ENCODE measurements around the gene GXYLT2. TPM values are rescaled to one million over a fixed set of nuclear protein-coding genes. Genes with fewer than 3 reads are reported as not detected.

The GXYLT2 gene
- polyA plus RNA-seq, 3 donors = 0.04 TPM; not detected in 2

DNA sequence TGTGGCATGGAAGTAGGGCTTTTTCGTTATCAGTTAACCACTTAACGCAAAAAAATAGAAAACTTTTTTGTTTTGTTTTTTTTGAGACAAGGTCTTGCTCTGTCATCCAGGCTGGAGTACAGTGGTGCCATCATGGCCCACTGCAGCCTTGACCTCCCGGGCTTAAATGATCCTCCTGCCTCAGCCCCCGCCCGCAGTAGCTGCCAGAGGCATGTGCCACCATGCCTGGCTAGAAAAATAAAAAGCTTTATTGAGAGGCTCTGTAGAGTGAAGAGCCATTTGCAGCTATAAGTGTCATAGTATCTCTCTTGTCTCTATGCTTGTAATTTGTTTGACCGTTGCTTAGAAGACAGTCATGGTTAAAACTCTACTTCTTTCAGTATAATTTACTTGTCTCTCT, 122.3 kb downstream of the GXYLT2 start:
- Histone ChIP-seq H3K9ac (ENCODE audit: insufficient read depth, low read length, poor library complexity, severe bottlenecking) (no peak overlapping the region), H3K4me1 (ENCODE audit: control insufficient read depth in 1 of 2, insufficient read depth in 2 of 2, low read length in 2 of 2) (no peaks in the 10 kb centered on the region), H3K27ac (ENCODE audit: low read depth in 1 of 2, low read length in 2 of 2) (no peak overlapping the region), H3K9me3 (replicated peaks in 1 of 2; ENCODE audit: control insufficient read depth in 1 of 2, insufficient read depth in 1 of 2, low read length in 2 of 2) (no peaks in the 10 kb centered on the region), H3K36me3 (replicated peaks in 1 of 2; ENCODE audit: control insufficient read depth in 1 of 2, insufficient read depth in 2 of 2, low read length in 2 of 2) (peaks cover 31 to 85% of the 10 kb centered on the region in 2 donors), H3K27me3 (ENCODE audit: control insufficient read depth in 2 of 2, insufficient read depth in 2 of 2, low read length in 2 of 2) (no peaks in the 10 kb centered on the region), H2AFZ (ENCODE audit: insufficient read depth, low read depth, low read length, poor library complexity, severe bottlenecking) (no peak overlapping the region), H3K4me2 (replicated peaks; ENCODE audit: extremely low read depth, low read length, poor library complexity, severe bottlenecking) (no peak overlapping the region), H3K79me2 (ENCODE audit: insufficient read depth, low read length) (peaks cover 100% of the 10 kb centered on the region), H4K20me1 (ENCODE audit: insufficient read depth, low read length) (peaks cover 100% of the 10 kb centered on the region), H3K4me3 (replicated peaks in 1 of 3; ENCODE audit: low read depth in 2 of 3, low read length in 3 of 3) (no peak overlapping the region)
- intact Hi-C loops (cut with micrococcal nuclease) = no loop called here
- TF ChIP-seq CTCF (IDR thresholded peaks at IDR 0.05) = no peak
- 100% methylated on average over 4 of the region's 6 CpGs for WGBS (ENCODE audit: insufficient coverage)
- peak overlapping the region in 2 of 7 donors; percentile 58 to 85 for H3K27ac Mint-ChIP-seq
- H3K36me3 Mint-ChIP-seq = peaks cover 53 to 81% of the 10 kb centered on the region in 2 donors
- H3K9me3 Mint-ChIP-seq = peaks cover 0 to 3% (median 0%) of the 10 kb centered on the region in 7 donors
- H3K4me3 Mint-ChIP-seq = no peak overlapping the region
- no peaks in the 10 kb centered on the region for H3K27me3 Mint-ChIP-seq (ENCODE audit: low read depth in 3 of 3)
- peaks cover 15% of the 10 kb centered on the region for H3K4me1 Mint-ChIP-seq
- DNase-seq = no peak

DNA sequence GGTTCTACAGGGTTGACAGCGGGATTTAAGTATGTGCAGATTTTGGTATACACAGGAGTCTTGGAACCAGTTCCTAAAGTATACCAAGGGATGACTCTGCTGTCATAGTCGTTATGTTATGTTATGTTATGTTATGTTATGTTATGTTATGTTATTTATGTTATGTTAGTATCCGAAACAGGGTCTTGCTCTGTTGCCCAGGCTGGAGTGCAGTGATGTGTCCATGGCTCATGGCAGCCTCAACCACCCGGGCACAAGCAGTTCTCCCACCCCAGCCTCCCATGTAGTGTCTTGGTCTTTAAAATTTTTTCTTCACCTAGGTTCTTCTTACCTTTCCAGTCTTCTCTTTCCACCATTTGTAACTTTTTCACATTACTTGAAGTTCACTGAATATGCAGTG, 130.5 kb downstream of the GXYLT2 start:
- Histone ChIP-seq H2AFZ (ENCODE audit: insufficient read depth, low read depth, low read length, poor library complexity, severe bottlenecking) (no peak overlapping the region), H3K4me3 (replicated peaks in 1 of 3; ENCODE audit: low read depth in 2 of 3, low read length in 3 of 3) (no peak overlapping the region), H3K9me3 (replicated peaks in 1 of 2; ENCODE audit: control insufficient read depth in 1 of 2, insufficient read depth in 1 of 2, low read length in 2 of 2) (no peaks in the 10 kb centered on the region), H3K27ac (ENCODE audit: low read depth in 1 of 2, low read length in 2 of 2) (no peak overlapping the region), H3K4me2 (replicated peaks; ENCODE audit: extremely low read depth, low read length, poor library complexity, severe bottlenecking) (no peak overlapping the region), H4K20me1 (ENCODE audit: insufficient read depth, low read length) (peaks cover 99% of the 10 kb centered on the region), H3K79me2 (ENCODE audit: insufficient read depth, low read length) (peaks cover 100% of the 10 kb centered on the region), H3K36me3 (replicated peaks in 1 of 2; ENCODE audit: control insufficient read depth in 1 of 2, insufficient read depth in 2 of 2, low read length in 2 of 2) (peaks cover 6 to 40% of the 10 kb centered on the region in 2 donors), H3K4me1 (ENCODE audit: control insufficient read depth in 1 of 2, insufficient read depth in 2 of 2, low read length in 2 of 2) (no peaks in the 10 kb centered on the region), H3K27me3 (ENCODE audit: control insufficient read depth in 2 of 2, insufficient read depth in 2 of 2, low read length in 2 of 2) (no peaks in the 10 kb centered on the region), H3K9ac (ENCODE audit: insufficient read depth, low read length, poor library complexity, severe bottlenecking) (no peak overlapping the region)
- WGBS (ENCODE audit: insufficient coverage) = 50% methylated on average over 1 of the region's 4 CpGs
- peak overlapping the region in 1 of 7 donors; percentile 2 for H3K27ac Mint-ChIP-seq
- H3K4me3 Mint-ChIP-seq = no peak overlapping the region
- H3K4me1 Mint-ChIP-seq = peaks cover 10% of the 10 kb centered on the region
- intact Hi-C loops (cut with micrococcal nuclease) = no loop called here
- no peaks in the 10 kb centered on the region for H3K27me3 Mint-ChIP-seq (ENCODE audit: low read depth in 3 of 3)
- no peak for DNase-seq
- peaks cover 0 to 3% (median 0%) of the 10 kb centered on the region in 7 donors for H3K9me3 Mint-ChIP-seq
- peaks cover 19 to 39% of the 10 kb centered on the region in 2 donors for H3K36me3 Mint-ChIP-seq
- no peak for TF ChIP-seq CTCF (IDR thresholded peaks at IDR 0.05)

Measured in CD14-positive monocyte (primary cell).